HG03060 (cell line): ENCODE results near the gene PNRC1.
"Not testable (repeated sequence)": the region's sequence is repeated elsewhere in the genome, so short reads cannot be mapped to it uniquely, and the experiment has no call there.

Experiments used
- ATAC-seq: cut with Tn5 transposase; IDR thresholded peaks from one replicate; pipeline ENCODE4 v1.9.1; 2021; ENCODE audit warnings: low read depth, moderate number of reproducible peaks; ENCODE audit not compliant: unreplicated experiment

PNRC1 gene

GRCh38 chr6:89098461-89098860 is 17.9 kb downstream of the PNRC1 start:
- ATAC-seq: no peak

GRCh38 chr6:89100114-89100513 is 19.6 kb downstream of the PNRC1 start:
- ATAC-seq: no peak

GRCh38 chr6:89110284-89110683 is 29.7 kb downstream of the PNRC1 start:
- no peak for ATAC-seq

GRCh38 chr6:89111933-89112332 is 31.4 kb downstream of the PNRC1 start:
- no peak for ATAC-seq

GRCh38 chr6:89116702-89117101 is 36.2 kb downstream of the PNRC1 start:
- ATAC-seq: no peak

GRCh38 chr6:89117211-89118108 is 36.9 kb downstream of the PNRC1 start, which contains the start of gene SRSF12:
SRSF12 (minus strand) TSS chr6:89118071; CDS start chr6:89117887, 184 bp downstream.
- ATAC-seq: no peak

- ATAC-seq: no peak
These were observed 38.4 kb downstream of the PNRC1 start for GRCh38 chr6:89118931-89119330.

- ATAC-seq: no peak
These were observed 39.8 kb downstream of the PNRC1 start for GRCh38 chr6:89120371-89120770.

- ATAC-seq: no peak
These were observed 41.4 kb downstream of the PNRC1 start for GRCh38 chr6:89121934-89122333.

- ATAC-seq: peak; percentile 49
These were observed 42.1 kb downstream of the PNRC1 start for GRCh38 chr6:89122625-89123024.

GRCh38 chr6:89128256-89128671 is 47.7 kb downstream of the PNRC1 start:
- ATAC-seq: not testable (repeated sequence)

GRCh38 chr6:89131599-89131998 is 51.0 kb downstream of the PNRC1 start:
- ATAC-seq: no peak

- ATAC-seq: no peak
These were observed 51.5 kb downstream of the PNRC1 start for GRCh38 chr6:89132057-89132456.

- ATAC-seq: no peak
These were observed 53.4 kb downstream of the PNRC1 start for GRCh38 chr6:89133981-89134380.

GRCh38 chr6:89134723-89135122 is 54.2 kb downstream of the PNRC1 start:
- ATAC-seq: no peak
